SH-SY5Y (cell line): ENCODE data around the gene SYPL2.

Experiments used
- GATA2 ChIP-seq: IDR thresholded peaks from 2 replicates; pipeline ENCODE4 v1.6.1; 2011; ENCODE audit warnings: mild to moderate bottlenecking, low read depth, low read length
- GATA3 ChIP-seq: IDR thresholded peaks from 2 replicates; pipeline ENCODE4 v1.6.1; 2011; ENCODE audit warnings: low read depth, mild to moderate bottlenecking, low read length, moderate library complexity

SYPL2 gene

DNA sequence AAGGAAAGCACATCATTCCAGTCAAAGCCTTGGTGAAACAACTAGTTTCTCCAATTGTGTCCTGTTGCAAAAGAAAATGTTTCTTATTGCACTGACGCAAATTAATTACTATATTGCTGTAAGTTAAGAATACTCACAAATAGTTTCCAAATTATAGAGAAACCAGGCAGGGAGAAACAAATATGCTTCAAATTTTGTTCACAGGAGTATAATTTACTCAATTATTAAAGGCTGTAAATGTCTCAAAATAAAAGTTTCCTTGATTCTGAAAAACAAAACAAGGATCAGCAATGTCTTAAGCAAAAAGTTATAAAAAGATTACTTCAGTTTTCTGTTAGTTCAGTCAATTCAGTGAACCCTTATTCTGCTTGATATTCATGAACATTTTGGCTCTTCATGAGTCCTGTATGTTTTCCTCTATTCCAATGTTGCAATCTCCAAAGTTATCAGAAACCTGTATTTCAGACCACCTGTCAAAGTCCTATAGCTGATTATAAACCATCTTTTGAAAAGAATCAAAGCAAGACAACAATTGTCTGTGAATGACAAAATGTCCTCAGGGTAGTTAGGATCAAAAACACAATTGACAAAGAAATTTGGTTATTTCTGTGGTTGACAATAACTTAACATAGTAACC, 11.7 kb upstream of the SYPL2 start:
- TF ChIP-seq GATA2, result no peak
- TF ChIP-seq GATA3, result no peak

DNA sequence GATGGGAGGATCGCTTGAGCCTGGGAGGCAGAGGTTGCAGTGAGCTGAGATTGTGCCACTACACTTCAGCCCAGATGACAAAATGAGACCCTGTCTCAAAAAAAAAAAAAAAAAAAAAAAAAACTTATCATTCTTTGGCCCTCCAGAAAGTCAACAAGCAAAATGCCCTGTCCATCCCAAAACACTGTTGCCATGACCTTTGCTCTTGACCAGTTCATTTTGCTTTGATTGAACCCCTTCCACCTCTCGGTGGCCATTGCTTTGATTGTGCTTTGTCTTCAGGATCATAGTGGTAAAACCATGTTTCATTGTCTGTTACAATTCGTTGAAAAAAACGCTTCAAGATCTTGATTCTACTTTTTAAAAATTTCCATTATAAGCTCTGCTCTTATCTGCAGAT, 8.5 kb upstream of the SYPL2 start:
- no peak for TF ChIP-seq GATA2
- no peak for TF ChIP-seq GATA3

- no peak for TF ChIP-seq GATA3
- TF ChIP-seq GATA2, result no peak
These were observed 258 bp upstream of the SYPL2 start for GRCh38 chr1:109466125-109466451.

GRCh38 chr1:109467301-109467777, 993 bp downstream of the SYPL2 start:
- no peak for TF ChIP-seq GATA3
- no peak for TF ChIP-seq GATA2

GRCh38 chr1:109468061-109468460, 1.7 kb downstream of the SYPL2 start:
- TF ChIP-seq GATA2 (no peak), GATA3 (no peak)

GRCh38 chr1:109468903-109469302, 2.6 kb downstream of the SYPL2 start:
- no peak for TF ChIP-seq GATA3
- TF ChIP-seq GATA2, result no peak

- TF ChIP-seq GATA3 (no peak), GATA2 (no peak)
These were observed 3.9 kb downstream of the SYPL2 start for GRCh38 chr1:109470245-109470644.

- TF ChIP-seq GATA2, result no peak
- no peak for TF ChIP-seq GATA3
These were observed 6.4 kb downstream of the SYPL2 start for GRCh38 chr1:109472779-109473178.

- TF ChIP-seq GATA3 (no peak), GATA2 (no peak)
These were observed 8.4 kb downstream of the SYPL2 start for GRCh38 chr1:109474697-109475096.

GRCh38 chr1:109475261-109475660, 8.9 kb downstream of the SYPL2 start:
- TF ChIP-seq GATA2 (no peak), GATA3 (no peak)

DNA sequence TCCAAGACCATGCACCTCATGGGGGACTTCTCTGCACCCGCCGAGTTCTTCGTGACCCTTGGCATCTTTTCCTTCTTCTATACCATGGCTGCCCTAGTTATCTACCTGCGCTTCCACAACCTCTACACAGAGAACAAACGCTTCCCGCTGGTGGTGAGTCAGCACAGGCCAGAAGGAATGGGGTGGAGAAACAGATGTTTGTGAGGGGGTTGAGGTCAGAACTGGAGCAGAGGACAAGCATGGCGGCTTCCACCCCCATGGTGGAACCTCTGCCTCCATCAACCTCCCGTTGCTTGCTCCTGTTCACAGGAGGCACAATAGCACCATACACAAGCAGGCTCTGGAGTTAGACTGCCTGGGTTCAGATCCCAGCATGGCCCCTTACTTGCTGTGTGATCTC, 10.5 kb downstream of the SYPL2 start:
- TF ChIP-seq GATA2 (no peak), GATA3 (no peak)

DNA sequence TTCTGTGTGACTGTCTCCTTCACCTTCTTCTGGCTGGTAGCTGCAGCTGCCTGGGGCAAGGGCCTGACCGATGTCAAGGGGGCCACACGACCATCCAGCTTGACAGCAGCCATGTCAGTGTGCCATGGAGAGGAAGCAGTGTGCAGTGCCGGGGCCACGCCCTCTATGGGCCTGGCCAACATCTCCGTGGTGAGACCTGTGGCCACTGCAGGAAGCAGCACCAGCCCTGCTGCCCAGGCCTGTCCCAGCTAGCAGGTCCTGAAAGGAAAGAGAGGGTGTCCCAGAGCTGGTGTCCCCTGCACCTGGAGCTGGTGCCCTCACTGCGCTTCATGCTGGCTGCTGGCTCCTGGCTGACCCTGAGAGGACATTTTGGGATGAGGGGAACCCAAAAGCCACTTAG, 11.5 kb downstream of the SYPL2 start:
- TF ChIP-seq GATA3 (no peak), GATA2 (no peak)

DNA sequence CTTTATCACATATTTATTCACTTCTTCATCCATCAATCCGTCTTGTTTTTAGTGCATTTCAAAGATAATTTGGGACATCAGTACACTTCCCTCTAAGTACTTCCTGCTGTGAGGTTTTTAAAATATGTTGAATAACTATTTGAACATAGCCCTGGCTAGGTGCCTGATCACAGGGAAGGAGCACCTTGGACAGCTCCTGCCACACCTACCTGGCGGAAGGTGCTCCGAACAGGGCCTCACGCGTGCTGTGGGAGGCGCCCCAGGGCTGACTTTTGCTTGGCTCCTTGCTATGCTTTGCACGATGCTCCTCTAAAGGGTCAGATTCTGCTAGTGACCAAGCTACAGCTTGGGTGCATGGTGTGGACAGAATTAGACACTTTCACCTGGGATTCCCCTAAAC, 12.5 kb downstream of the SYPL2 start:
- TF ChIP-seq GATA2, result no peak
- no peak for TF ChIP-seq GATA3

DNA sequence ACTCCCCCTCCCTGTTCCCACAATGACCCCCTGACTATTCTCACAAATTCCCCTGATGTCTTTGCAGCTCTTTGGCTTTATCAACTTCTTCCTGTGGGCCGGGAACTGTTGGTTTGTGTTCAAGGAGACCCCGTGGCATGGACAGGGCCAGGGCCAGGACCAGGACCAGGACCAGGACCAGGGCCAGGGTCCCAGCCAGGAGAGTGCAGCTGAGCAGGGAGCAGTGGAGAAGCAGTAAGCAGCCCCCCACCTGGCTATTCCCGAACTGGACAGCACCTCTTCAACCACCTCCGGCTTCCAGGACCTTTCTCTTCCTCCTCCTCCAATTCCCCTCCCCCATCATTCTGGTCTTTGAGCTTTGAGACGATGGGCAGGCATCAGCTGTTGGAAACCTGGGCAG, 13.0 kb downstream of the SYPL2 start:
- no peak for TF ChIP-seq GATA2
- no peak for TF ChIP-seq GATA3

DNA sequence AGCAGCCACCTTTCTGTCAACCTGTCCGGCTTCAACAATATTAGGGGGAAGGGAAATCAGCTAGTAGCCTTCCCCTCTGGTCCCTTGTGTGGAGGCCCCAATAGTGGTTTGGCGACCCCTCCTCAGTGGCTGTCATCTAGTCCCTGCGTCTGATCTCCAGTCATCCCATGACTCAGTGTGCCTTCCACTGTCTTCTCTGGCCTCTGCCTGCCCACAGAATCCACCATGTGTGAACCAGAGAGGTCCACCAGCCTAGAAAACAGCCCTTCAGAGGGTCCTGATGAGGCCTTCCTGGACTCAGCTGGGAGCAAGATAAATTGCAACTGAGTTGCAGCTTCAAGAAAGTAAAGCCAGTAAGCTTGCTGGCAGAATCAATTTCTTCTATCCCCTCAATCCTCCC, 13.6 kb downstream of the SYPL2 start:
- TF ChIP-seq GATA3 (no peak), GATA2 (no peak)

DNA sequence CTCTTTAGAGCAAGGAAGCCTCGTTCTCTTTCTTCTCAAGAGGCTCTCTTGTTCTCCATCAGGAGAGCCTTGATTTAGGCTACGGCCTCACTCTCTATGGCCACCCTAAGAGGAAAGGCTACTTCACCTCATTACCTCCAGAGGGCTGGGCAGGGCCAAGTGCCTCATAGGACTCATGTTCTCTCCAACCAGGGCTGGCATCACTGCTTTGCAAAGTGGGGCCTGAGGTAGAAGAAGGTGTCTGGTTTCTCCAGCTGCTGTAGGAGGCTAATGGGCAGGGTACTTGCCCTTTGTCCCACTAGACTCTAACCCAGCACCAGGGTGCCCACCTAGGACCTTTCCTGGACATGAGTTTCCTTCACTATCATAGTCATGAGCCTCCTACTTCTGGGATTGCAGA, 15.3 kb downstream of the SYPL2 start:
- TF ChIP-seq GATA2 (no peak), GATA3 (no peak)
